ENCODE data around the gene BTBD8. TPM values are rescaled to one million over a fixed set of nuclear protein-coding genes. Genes with fewer than 3 reads are reported as not detected.

The BTBD8 gene
- total RNA-seq, 4 donors from 2014 or later: 1.5 to 7.2 (median 3.1) TPM

GRCh38 chr1:92165389-92165788 is 85.2 kb downstream of the BTBD8 start:
- DNase-seq (ENCODE audit: low spot score in 2 of 2): no peak
- H3K4me3 ChIP-seq: no peak overlapping the region
- H3K9me3 ChIP-seq: no peaks in the 10 kb centered on the region
- H3K4me1 ChIP-seq: no peaks in the 10 kb centered on the region
- TF ChIP-seq EP300 (IDR thresholded peaks at IDR 0.05) (no peak), POLR2A (IDR thresholded peaks at IDR 0.05) (no peak), POLR2AphosphoS5 (IDR thresholded peaks at IDR 0.05) (no peak), CTCF (IDR thresholded peaks at IDR 0.05) (no peak)
- no peak overlapping the region for H3K27ac ChIP-seq
- H3K36me3 ChIP-seq: peaks cover 2% of the 10 kb centered on the region
- no peaks in the 10 kb centered on the region for H3K27me3 ChIP-seq
- WGBS: 82% methylated on average over 1 of the region's 1 CpG

GRCh38 chr1:92167151-92167550 is 87.0 kb downstream of the BTBD8 start:
- Histone ChIP-seq H3K36me3 (no peaks in the 10 kb centered on the region), H3K27ac (no peak overlapping the region), H3K27me3 (no peaks in the 10 kb centered on the region), H3K4me3 (no peak overlapping the region), H3K4me1 (no peaks in the 10 kb centered on the region), H3K9me3 (no peaks in the 10 kb centered on the region)
- TF ChIP-seq CTCF (IDR thresholded peaks at IDR 0.05): no peak
- TF ChIP-seq POLR2AphosphoS5 (IDR thresholded peaks at IDR 0.05): no peak
- no peak for TF ChIP-seq EP300 (IDR thresholded peaks at IDR 0.05)
- no peak for TF ChIP-seq POLR2A (IDR thresholded peaks at IDR 0.05)
- no peak for DNase-seq (ENCODE audit: low spot score in 2 of 2)
- 79% methylated on average over 1 of the region's 1 CpG for WGBS

GRCh38 chr1:92168657-92169056 is 88.5 kb downstream of the BTBD8 start:
- Histone ChIP-seq H3K9me3 (no peaks in the 10 kb centered on the region), H3K27me3 (no peaks in the 10 kb centered on the region), H3K4me3 (no peak overlapping the region), H3K27ac (no peak overlapping the region), H3K36me3 (no peaks in the 10 kb centered on the region), H3K4me1 (no peaks in the 10 kb centered on the region)
- WGBS: 77% methylated on average over 5 of the region's 5 CpGs
- no peak for TF ChIP-seq POLR2A (IDR thresholded peaks at IDR 0.05)
- TF ChIP-seq EP300 (IDR thresholded peaks at IDR 0.05): no peak
- no peak for TF ChIP-seq CTCF (IDR thresholded peaks at IDR 0.05)
- no peak for TF ChIP-seq POLR2AphosphoS5 (IDR thresholded peaks at IDR 0.05)
- no peak for DNase-seq (ENCODE audit: low spot score in 2 of 2)

- Histone ChIP-seq H3K9me3 (no peaks in the 10 kb centered on the region), H3K4me3 (no peak overlapping the region), H3K27me3 (no peaks in the 10 kb centered on the region), H3K27ac (no peak overlapping the region), H3K4me1 (no peaks in the 10 kb centered on the region), H3K36me3 (peaks cover under 1% of the 10 kb centered on the region)
- no peak for DNase-seq (ENCODE audit: low spot score in 2 of 2)
- 95% methylated on average over 2 of the region's 2 CpGs for WGBS
- TF ChIP-seq CTCF (IDR thresholded peaks at IDR 0.05) (no peak), EP300 (IDR thresholded peaks at IDR 0.05) (no peak), POLR2AphosphoS5 (IDR thresholded peaks at IDR 0.05) (no peak)
Measured at GRCh38 chr1:92169214-92170005, 89.3 kb downstream of the BTBD8 start.

GRCh38 chr1:92184632-92185031 is 104.5 kb downstream of the BTBD8 start:
- Histone ChIP-seq H3K4me1 (no peaks in the 10 kb centered on the region), H3K9me3 (no peaks in the 10 kb centered on the region), H3K27me3 (no peaks in the 10 kb centered on the region), H3K36me3 (peaks cover 7% of the 10 kb centered on the region), H3K27ac (no peak overlapping the region), H3K4me3 (no peak overlapping the region)
- TF ChIP-seq EP300 (IDR thresholded peaks at IDR 0.05): no peak
- no peak for TF ChIP-seq CTCF (IDR thresholded peaks at IDR 0.05)
- TF ChIP-seq POLR2AphosphoS5 (IDR thresholded peaks at IDR 0.05): no peak
- TF ChIP-seq POLR2A (IDR thresholded peaks at IDR 0.05): no peak
- WGBS: 91% methylated on average over 1 of the region's 1 CpG
- no peak for DNase-seq (ENCODE audit: low spot score in 2 of 2)

All from suprapubic skin (tissue), 4 donors.